ENCODE measurements around the gene NLRP6. TPM values are rescaled to one million over a fixed set of nuclear protein-coding genes. Genes with fewer than 3 reads are reported as not detected.
"Not testable (repeated sequence)": the region's sequence is repeated elsewhere in the genome, so short reads cannot be mapped to it uniquely, and the experiment has no call there.

NLRP6 gene
- polyA plus RNA-seq, 2 of the 4 experiments (the other 2 are of a cell fraction): 0.03 TPM; not detected in 1

- no peak overlapping the region for H3K4me2 ChIP-seq
- 82% methylated on average over 7 of the region's 7 CpGs for WGBS (ENCODE audit: missing lambda C conversion rate)
- no peaks in the 10 kb centered on the region for H3K9me3 ChIP-seq
- FAIRE-seq: no peak
- no peak overlapping the region for H3K4me3 ChIP-seq
- no peak for DNase-seq (ENCODE audit: low read depth in 1 of 2, low spot score in 1 of 2)
- no peak overlapping the region for H3K27ac ChIP-seq
- TF ChIP-seq SMC3 (IDR thresholded peaks at IDR 0.05): no peak
- no peak for TF ChIP-seq HOXB13 (CRISPR knock-in tag; IDR thresholded peaks at IDR 0.05; ENCODE audit: low read depth)
- no peak for TF ChIP-seq MAFK (IDR thresholded peaks at IDR 0.05; ENCODE audit: partially characterized antibody)
- TF ChIP-seq KDM5A (IDR thresholded peaks at IDR 0.05): no peak
- no peak for TF ChIP-seq PHF8 (IDR thresholded peaks at IDR 0.05; ENCODE audit: borderline replicate concordance, low read depth)
- no peak for TF ChIP-seq POLR2A (IDR thresholded peaks at IDR 0.05; ENCODE audit: low read length)
- POLR2A ChIA-PET: interaction anchor here (1.7 kb wide), 1 partner anchor 39 kb away, joined by 6 read pairs; no protein-coding TSS in a partner anchor
- H3K4me1 ChIP-seq: peaks cover 9% of the 10 kb centered on the region; the same call in 1 of the 3 replicates
- no peak for ATAC-seq
- CTCF ChIA-PET: interaction anchor here (0.9 to 3.3 kb wide), 12 partner anchors 8 to 132 kb away, joined by 3 to 38 read pairs (median 5); partner anchors contain the start of gene IFITM2
Observed at GRCh38 chr11:316891-317301, 38.7 kb downstream of the NLRP6 start.

- WGBS (ENCODE audit: missing lambda C conversion rate): 42% methylated on average over 18 of the region's 30 CpGs
- DNase-seq (ENCODE audit: low read depth in 1 of 2, low spot score in 1 of 2); H3K4me1 ChIP-seq; POLR2A ChIA-PET; FAIRE-seq; H3K9me3 ChIP-seq: not testable (repeated sequence)
- CTCF ChIA-PET: interaction anchor here (1.2 to 3.3 kb wide), 7 partner anchors 12 to 131 kb away, joined by 3 to 38 read pairs (median 7); partner anchors contain the start of gene IFITM2
- 0 out of 3 replicates have a peak overlapping the region, but pooled peaks have one; percentile 32 for H3K4me3 ChIP-seq
- peak; percentile 5 to 6; a peak in 4 of 6 replicates for ATAC-seq
- H3K27ac ChIP-seq: peak overlapping the region in 1 of 2 experiments; percentile 73; a peak in 1 of 6 replicates
- peak overlapping the region; percentile 50; the same call in 1 of the 3 replicates for H3K4me2 ChIP-seq
Observed at GRCh38 chr11:317668-318404, 39.6 kb downstream of the NLRP6 start.

GRCh38 chr11:318405-319120 is 40.4 kb downstream of the NLRP6 start:
- 0% methylated on average over 1 of the region's 79 CpGs for WGBS (ENCODE audit: missing lambda C conversion rate)
- Histone ChIP-seq H3K4me3 (peak overlapping the region; percentile 43), H3K4me2 (peak overlapping the region; percentile 61), H3K27ac (peak overlapping the region; percentile 65 to 85)
- FAIRE-seq; H3K9me3 ChIP-seq; POLR2A ChIA-PET; H3K4me1 ChIP-seq; DNase-seq (ENCODE audit: low read depth in 1 of 2, low spot score in 1 of 2): not testable (repeated sequence)
- peak; percentile 67 to 82 for ATAC-seq
- CTCF ChIA-PET: interaction anchor here (1.2 to 3.3 kb wide), 5 partner anchors 12 to 130 kb away, joined by 3 to 38 read pairs (median 7); partner anchors contain the start of gene IFITM2

DNA sequence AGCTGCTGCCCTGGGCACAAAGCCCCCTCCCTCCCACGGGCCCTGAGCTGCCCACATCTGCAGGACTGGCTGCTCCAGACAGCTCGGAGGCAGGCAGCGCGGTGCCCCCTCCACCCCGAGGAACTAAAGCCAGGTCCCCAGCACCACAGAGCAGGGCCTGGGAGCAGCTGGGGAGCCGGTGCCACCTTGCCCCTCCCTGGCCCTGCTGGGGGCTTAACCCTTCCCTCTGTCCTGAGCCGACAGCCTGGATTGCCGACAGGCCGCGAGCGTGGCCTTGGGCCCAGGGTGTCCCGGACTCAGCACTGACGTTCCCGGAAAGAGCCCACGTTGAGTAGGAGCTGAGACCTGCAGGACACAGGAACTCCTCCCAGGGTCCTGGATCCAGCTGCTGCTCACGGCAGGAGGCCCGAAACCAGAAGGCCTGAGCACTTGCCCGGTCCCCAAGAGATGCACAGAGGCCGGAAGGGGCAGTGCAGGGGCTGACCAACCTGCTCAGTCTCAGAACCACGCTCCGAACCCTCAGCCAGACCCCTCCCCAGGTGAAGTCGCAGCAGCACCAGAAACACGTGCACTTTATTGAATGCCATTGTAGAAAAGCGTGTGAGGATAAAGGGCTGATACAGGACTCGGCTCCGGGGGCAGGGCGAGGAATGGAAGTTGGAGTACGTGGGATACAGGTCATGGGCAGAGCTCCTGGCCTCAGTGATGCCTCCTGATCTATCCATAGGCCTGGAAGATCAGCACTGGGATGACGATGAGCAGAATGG is 41.1 kb downstream of the NLRP6 start:
- Histone ChIP-seq H3K27ac (peak overlapping the region; percentile 65 to 85), H3K4me2 (peak overlapping the region; percentile 61), H3K4me3 (peak overlapping the region; percentile 43)
- WGBS (ENCODE audit: missing lambda C conversion rate): 62% methylated on average over 16 of the region's 29 CpGs
- peak; percentile 63 to 75 for ATAC-seq
- H3K4me1 ChIP-seq; POLR2A ChIA-PET; DNase-seq (ENCODE audit: low read depth in 1 of 2, low spot score in 1 of 2); H3K9me3 ChIP-seq; FAIRE-seq: not testable (repeated sequence)
- CTCF ChIA-PET: interaction anchor here (1.0 kb wide), 1 partner anchor 95 kb away, joined by 3 read pairs; no protein-coding TSS in a partner anchor

DNA sequence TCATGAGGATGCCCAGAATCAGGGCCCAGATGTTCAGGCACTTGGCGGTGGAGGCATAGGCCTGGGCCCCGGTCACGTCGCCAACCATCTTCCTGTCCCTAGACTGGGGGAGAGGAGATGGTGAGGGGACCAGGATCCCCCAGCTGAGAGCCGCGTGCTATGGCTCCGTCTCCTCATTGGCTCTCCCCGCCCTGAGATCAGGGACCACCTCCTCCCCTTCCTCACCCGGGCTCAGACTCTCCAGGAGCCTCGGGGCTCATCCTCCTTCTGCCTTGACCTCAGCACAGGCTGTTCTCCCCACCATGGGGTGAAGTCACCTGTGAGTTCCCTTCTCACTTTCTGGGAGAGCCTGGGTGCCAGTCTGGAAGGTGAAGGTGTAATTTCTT is 41.7 kb downstream of the NLRP6 start:
- POLR2A ChIA-PET; ATAC-seq; FAIRE-seq; H3K27ac ChIP-seq; DNase-seq (ENCODE audit: low read depth in 1 of 2, low spot score in 1 of 2); H3K9me3 ChIP-seq; H3K4me1 ChIP-seq; H3K4me3 ChIP-seq: not testable (repeated sequence)
- CTCF ChIA-PET: interaction anchor here (1.0 kb wide), 1 partner anchor 95 kb away, joined by 3 read pairs; no protein-coding TSS in a partner anchor
- WGBS (ENCODE audit: missing lambda C conversion rate): 93% methylated on average over 5 of the region's 10 CpGs
- peak overlapping the region; percentile 61; the same call in 2 of the 3 replicates for H3K4me2 ChIP-seq

GRCh38 chr11:324156-324555 is 45.9 kb downstream of the NLRP6 start:
- Histone ChIP-seq H3K4me2 (no peak overlapping the region), H3K27ac (no peak overlapping the region), H3K9me3 (no peaks in the 10 kb centered on the region), H3K4me3 (no peak overlapping the region), H3K4me1 (peaks cover 18% of the 10 kb centered on the region; the same call in 2 of the 3 replicates)
- ATAC-seq: no peak
- WGBS (ENCODE audit: missing lambda C conversion rate): 77% methylated on average over 11 of the region's 11 CpGs
- ChIA-PET CTCF (interaction anchor here (0.8 to 1.4 kb wide), 5 partner anchors 12 to 74 kb away, joined by 3 to 5 read pairs (median 3); no protein-coding TSS in a partner anchor), POLR2A (no interaction called here)
- DNase-seq (ENCODE audit: low read depth in 1 of 2, low spot score in 1 of 2): no peak
- no peak for FAIRE-seq
- TF ChIP-seq BHLHE40 (IDR thresholded peaks at IDR 0.05; ENCODE audit: low read depth, low read length): no peak
- no peak for TF ChIP-seq FOXS1 (CRISPR knock-in tag; IDR thresholded peaks at IDR 0.05)
- no peak for TF ChIP-seq BCL3 (IDR thresholded peaks at IDR 0.05)
- TF ChIP-seq KDM1A (IDR thresholded peaks at IDR 0.05; ENCODE audit: low read depth): no peak
- TF ChIP-seq, protein P1, sequence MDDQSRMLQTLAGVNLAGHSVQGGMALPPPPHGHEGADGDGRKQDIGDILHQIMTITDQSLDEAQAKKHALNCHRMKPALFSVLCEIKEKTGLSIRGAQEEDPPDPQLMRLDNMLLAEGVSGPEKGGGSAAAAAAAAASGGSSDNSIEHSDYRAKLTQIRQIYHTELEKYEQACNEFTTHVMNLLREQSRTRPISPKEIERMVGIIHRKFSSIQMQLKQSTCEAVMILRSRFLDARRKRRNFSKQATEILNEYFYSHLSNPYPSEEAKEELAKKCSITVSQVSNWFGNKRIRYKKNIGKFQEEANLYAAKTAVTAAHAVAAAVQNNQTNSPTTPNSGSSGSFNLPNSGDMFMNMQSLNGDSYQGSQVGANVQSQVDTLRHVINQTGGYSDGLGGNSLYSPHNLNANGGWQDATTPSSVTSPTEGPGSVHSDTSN (IDR thresholded peaks at IDR 0.05): no peak
- TF ChIP-seq HOXB5 (CRISPR knock-in tag; IDR thresholded peaks at IDR 0.05): no peak
- TF ChIP-seq RFX5 (IDR thresholded peaks at IDR 0.05): no peak
- TF ChIP-seq, protein P2, sequence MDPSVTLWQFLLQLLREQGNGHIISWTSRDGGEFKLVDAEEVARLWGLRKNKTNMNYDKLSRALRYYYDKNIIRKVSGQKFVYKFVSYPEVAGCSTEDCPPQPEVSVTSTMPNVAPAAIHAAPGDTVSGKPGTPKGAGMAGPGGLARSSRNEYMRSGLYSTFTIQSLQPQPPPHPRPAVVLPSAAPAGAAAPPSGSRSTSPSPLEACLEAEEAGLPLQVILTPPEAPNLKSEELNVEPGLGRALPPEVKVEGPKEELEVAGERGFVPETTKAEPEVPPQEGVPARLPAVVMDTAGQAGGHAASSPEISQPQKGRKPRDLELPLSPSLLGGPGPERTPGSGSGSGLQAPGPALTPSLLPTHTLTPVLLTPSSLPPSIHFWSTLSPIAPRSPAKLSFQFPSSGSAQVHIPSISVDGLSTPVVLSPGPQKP (IDR thresholded peaks at IDR 0.05; ENCODE audit: low read depth, low read length): no peak
- no peak for TF ChIP-seq RNF2 (IDR thresholded peaks at IDR 0.05; ENCODE audit: borderline replicate concordance, low read depth)
- TF ChIP-seq NFE2L2 (conservative IDR thresholded peaks at IDR 0.05; ENCODE audit: low read length): no peak

All from A549 (cell line).